Fibroblast of skin of left biceps (primary cell): Measurements from ENCODE around the gene ZNF28.
"Not testable (repeated sequence)": the region's sequence is repeated elsewhere in the genome, so short reads cannot be mapped to it uniquely, and the experiment has no call there.

Source experiments
- DNase-seq, 2 experiments: peaks; one replicate each; pipeline ENCODE4 v3.0.0-alpha.2; 2013; ENCODE audit warnings: low read depth in 2 of 2

ZNF28 gene

GRCh38 chr19:52821204-52821960, at the start of gene ZNF28:
ZNF28 (minus strand) TSS chr19:52821633; CDS start chr19:52817958, 3,675 bp downstream.
- DNase-seq = not testable (repeated sequence)

GRCh38 chr19:52868031-52868430, 46.6 kb upstream of the ZNF28 start:
- DNase-seq = not testable (repeated sequence)

- peak; percentile 15 for DNase-seq
Observed at GRCh38 chr19:52857378-52858191, 36.2 kb upstream of the ZNF28 start, which contains the start of gene ZNF468. ZNF468 (minus strand) TSS chr19:52857619; CDS start chr19:52854272, 3,347 bp downstream.

GRCh38 chr19:52856540-52857377, 35.3 kb upstream of the ZNF28 start:
- not testable (repeated sequence) for DNase-seq

- DNase-seq = not testable (repeated sequence)
Observed at GRCh38 chr19:52847352-52847751, 25.9 kb upstream of the ZNF28 start.

GRCh38 chr19:52840825-52841465, 19.5 kb upstream of the ZNF28 start:
- DNase-seq = not testable (repeated sequence)

GRCh38 chr19:52834289-52834688, 12.9 kb upstream of the ZNF28 start:
- DNase-seq = not testable (repeated sequence)

GRCh38 chr19:52833541-52833940, 12.1 kb upstream of the ZNF28 start:
- DNase-seq = not testable (repeated sequence)

GRCh38 chr19:52829866-52830265, 8.4 kb upstream of the ZNF28 start:
- DNase-seq = not testable (repeated sequence)

GRCh38 chr19:52825765-52826164, 4.3 kb upstream of the ZNF28 start:
- DNase-seq = no peak

- no peak for DNase-seq
Observed at GRCh38 chr19:52823676-52824075, 2.2 kb upstream of the ZNF28 start.

- not testable (repeated sequence) for DNase-seq
Observed at GRCh38 chr19:52820472-52821203, 795 bp downstream of the ZNF28 start.

- no peak for DNase-seq
Observed at GRCh38 chr19:52809801-52810200, 11.6 kb downstream of the ZNF28 start.

GRCh38 chr19:52799950-52800640, 21.3 kb downstream of the ZNF28 start:
- DNase-seq = not testable (repeated sequence)

GRCh38 chr19:52789440-52789839, 32.0 kb downstream of the ZNF28 start:
- DNase-seq = no peak

GRCh38 chr19:52786464-52787354, 34.7 kb downstream of the ZNF28 start, which contains the start of gene ZNF600:
ZNF600 (minus strand) TSS chr19:52786791; CDS start chr19:52778888, 7,903 bp downstream.
- DNase-seq = not testable (repeated sequence)

GRCh38 chr19:52786078-52786463, 35.4 kb downstream of the ZNF28 start:
- DNase-seq = no peak

GRCh38 chr19:52785506-52785905, 35.9 kb downstream of the ZNF28 start:
- DNase-seq = no peak

- not testable (repeated sequence) for DNase-seq
Observed at GRCh38 chr19:52782864-52783263, 38.6 kb downstream of the ZNF28 start.
